HepG2 (cell line): ENCODE measurements around the gene RHBDF2. TPM values are rescaled to one million over a fixed set of nuclear protein-coding genes. Genes with fewer than 3 reads are reported as not detected.
A peak's percentile ranks its signal among the peaks of the same experiment; 100 is the strongest.

Experiments used
- ARNTL ChIP-seq: sonication (generic); formaldehyde crosslinking; IDR thresholded peaks from 2 replicates; pipeline ENCODE4 v1.4.0; 2020; ENCODE audit warnings: mild to moderate bottlenecking, missing genetic modification reagents
- FIP1L1 ChIP-seq: fragments of 200-400 bp; formaldehyde crosslinking; IDR thresholded peaks from 2 replicates; pipeline ENCODE4 v1.6.1; 2018; ENCODE audit warnings: low read depth, mild to moderate bottlenecking, low read length, moderate library complexity, borderline replicate concordance; ENCODE audit not compliant: insufficient read depth
- HDAC2 ChIP-seq: sonication (generic); formaldehyde crosslinking; IDR thresholded peaks from 2 replicates; pipeline ENCODE4 v1.4.0; 2020; ENCODE audit warnings: missing genetic modification reagents
- NR1H2 ChIP-seq: sonication (generic); formaldehyde crosslinking; IDR thresholded peaks from 2 replicates; pipeline ENCODE4 v1.8.1; 2022; ENCODE audit warnings: low read depth, missing genetic modification reagents, borderline replicate concordance
- PAWR ChIP-seq: sonication (generic); formaldehyde crosslinking; IDR thresholded peaks from 2 replicates; pipeline ENCODE4 v1.4.0; 2020; ENCODE audit warnings: missing genetic modification reagents, mild to moderate bottlenecking, borderline replicate concordance
- RAD21 ChIP-seq: fragments of 450-650 bp; formaldehyde crosslinking; IDR thresholded peaks from 2 replicates; pipeline ENCODE4 v1.5.0; 2020; ENCODE audit warnings: mild to moderate bottlenecking
- SMC3 ChIP-seq: IDR thresholded peaks from 2 replicates; pipeline ENCODE4 v1.6.1; 2011; ENCODE audit warnings: low read length, improper control_type of control experiment
- SP2 ChIP-seq: sonication (generic); formaldehyde crosslinking; IDR thresholded peaks from 2 replicates; pipeline ENCODE4 v1.5.1; 2020; ENCODE audit warnings: mild to moderate bottlenecking, missing genetic modification reagents
- TMF1 ChIP-seq: sonication (generic); formaldehyde crosslinking; IDR thresholded peaks from 2 replicates; pipeline ENCODE4 v1.8.1; 2022; ENCODE audit warnings: low read depth, missing genetic modification reagents
- XBP1 ChIP-seq: sonication (generic); formaldehyde crosslinking; IDR thresholded peaks from 2 replicates; pipeline ENCODE4 v1.5.0; 2020; ENCODE audit warnings: missing genetic modification reagents
- ZBTB42 ChIP-seq: sonication (generic); formaldehyde crosslinking; IDR thresholded peaks from 2 replicates; pipeline ENCODE4 v1.5.0; 2020; ENCODE audit warnings: mild to moderate bottlenecking, missing genetic modification reagents
- ZNF431 ChIP-seq: sonication (generic); formaldehyde crosslinking; IDR thresholded peaks from 2 replicates; pipeline ENCODE4 v1.9.0; 2022; ENCODE audit warnings: missing genetic modification reagents, low read depth, mild to moderate bottlenecking, borderline replicate concordance
- ZNF501 ChIP-seq: sonication (generic); formaldehyde crosslinking; IDR thresholded peaks from 2 replicates; pipeline ENCODE4 v1.5.1; 2020; ENCODE audit warnings: mild to moderate bottlenecking, moderate library complexity, missing genetic modification reagents
- ZNF605 ChIP-seq: sonication (generic); formaldehyde crosslinking; IDR thresholded peaks from 2 replicates; pipeline ENCODE4 v1.8.0; 2022; ENCODE audit warnings: mild to moderate bottlenecking, missing genetic modification reagents
- ZNF773 ChIP-seq: sonication (generic); formaldehyde crosslinking; IDR thresholded peaks from 2 replicates; pipeline ENCODE4 v1.4.0; 2020; ENCODE audit warnings: missing genetic modification reagents, borderline replicate concordance
- ZNF792 ChIP-seq: IDR thresholded peaks from 2 replicates; pipeline ENCODE4 v1.6.1; 2016
- polyA plus RNA-seq, 8 experiments: library from polyadenylated mRNA; depleted of rRNA in 3 of 8; stranded (reverse) in 7 of 8; unstranded in 1 of 8; fragments of >200 nt; fragmentation: Illumina TruSeq in 4 of 8; extraction: Trizol in 4 of 8; gene quantifications; 2 replicates each; pipeline versions ENCODE4 v1.2.1 to v1.2.3, GENCODE V29; 2011 to 2016; ENCODE audit warnings: low read depth in 4 of 8, missing spikeins in 1 of 8, mixed read lengths in 1 of 8; ENCODE audit not compliant: insufficient read depth in 1 of 8
- total RNA-seq, 5 experiments: library from RNA; depleted of rRNA; stranded (reverse); fragments of >200 nt; fragmentation: Illumina TruSeq; extraction: Trizol; gene quantifications; 2 replicates each; pipeline ENCODE4 v1.2.3, GENCODE V29; 2016; ENCODE audit warnings: low read depth in 1 of 5
- TF ChIP-seq, protein P1 (sequence below), 2 experiments: sonication (generic) in 1 of 2; formaldehyde crosslinking in 1 of 2; IDR thresholded peaks; 2 replicates each; pipeline versions ENCODE4 v1.4.0 to v1.6.1; 2016 to 2020; ENCODE audit warnings: borderline replicate concordance in 1 of 2, low read depth in 1 of 2, mild to moderate bottlenecking in 1 of 2, missing genetic modification reagents in 1 of 2
- TF ChIP-seq, protein P2 (sequence below): IDR thresholded peaks from 2 replicates; pipeline ENCODE4 v1.6.1; 2016; ENCODE audit warnings: mild to moderate bottlenecking, missing biosample characterization, missing genetic modification reagents
- TF ChIP-seq, protein P3 (sequence below): sonication (generic); formaldehyde crosslinking; IDR thresholded peaks from 2 replicates; pipeline ENCODE4 v1.5.0; 2020; ENCODE audit warnings: mild to moderate bottlenecking, missing genetic modification reagents
- TF ChIP-seq, protein P4 (sequence below): sonication (generic); formaldehyde crosslinking; IDR thresholded peaks from 2 replicates; pipeline ENCODE4 v1.5.0; 2020; ENCODE audit warnings: missing genetic modification reagents

Gene RHBDF2
- total and polyA plus RNA-seq, 2 of the 13 experiments (the other 11 are each of a cell fraction or from before 2014, with no cell fraction given), result 7.8 to 24.2 TPM

DNA sequence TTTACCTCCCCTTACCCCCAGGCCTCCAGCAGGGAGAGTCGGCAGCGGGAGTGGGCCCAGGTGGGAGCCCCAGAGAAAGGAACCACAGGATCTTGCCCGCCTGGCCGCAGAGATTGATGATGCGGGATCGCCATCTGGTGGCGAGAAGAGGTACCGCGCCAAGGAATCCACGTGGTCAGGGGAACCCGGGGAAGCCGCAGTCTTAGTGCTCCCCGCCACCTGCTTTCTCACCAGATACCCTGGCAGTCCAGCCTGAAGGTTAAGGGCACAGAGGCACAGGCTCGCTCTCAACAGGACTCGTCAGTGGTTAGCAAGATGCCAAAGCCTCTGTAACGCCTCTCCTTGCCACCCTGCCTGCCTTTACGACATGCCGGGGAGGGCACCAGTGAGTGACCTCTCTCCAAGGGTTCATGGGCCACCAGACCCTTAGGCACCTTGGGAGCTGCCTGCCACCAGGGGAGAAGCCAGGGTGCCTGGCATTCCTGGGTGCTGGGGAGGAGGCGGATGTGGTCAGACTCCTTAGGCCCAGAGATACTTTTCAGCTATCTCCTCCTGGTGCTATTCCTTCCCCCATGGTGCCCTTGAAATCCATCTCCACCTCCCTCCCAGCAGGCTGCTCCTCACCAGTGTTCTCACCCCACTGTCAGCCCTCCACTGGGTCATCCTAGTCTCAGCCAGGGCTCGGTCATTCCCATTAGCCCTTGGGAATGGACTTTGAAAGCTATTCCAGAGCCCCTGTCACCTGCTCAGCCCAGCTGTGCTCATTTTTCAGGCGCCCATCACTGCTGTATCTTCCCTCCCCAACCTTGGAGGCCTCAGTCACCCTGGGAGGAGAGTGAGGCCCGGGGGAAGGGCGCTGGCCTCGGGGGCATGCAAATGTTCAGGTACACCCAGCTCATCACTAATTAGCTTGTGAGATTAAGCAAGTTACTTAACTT lies 5.5 kb upstream of the RHBDF2 start (continued):
- TF ChIP-seq, protein P1, sequence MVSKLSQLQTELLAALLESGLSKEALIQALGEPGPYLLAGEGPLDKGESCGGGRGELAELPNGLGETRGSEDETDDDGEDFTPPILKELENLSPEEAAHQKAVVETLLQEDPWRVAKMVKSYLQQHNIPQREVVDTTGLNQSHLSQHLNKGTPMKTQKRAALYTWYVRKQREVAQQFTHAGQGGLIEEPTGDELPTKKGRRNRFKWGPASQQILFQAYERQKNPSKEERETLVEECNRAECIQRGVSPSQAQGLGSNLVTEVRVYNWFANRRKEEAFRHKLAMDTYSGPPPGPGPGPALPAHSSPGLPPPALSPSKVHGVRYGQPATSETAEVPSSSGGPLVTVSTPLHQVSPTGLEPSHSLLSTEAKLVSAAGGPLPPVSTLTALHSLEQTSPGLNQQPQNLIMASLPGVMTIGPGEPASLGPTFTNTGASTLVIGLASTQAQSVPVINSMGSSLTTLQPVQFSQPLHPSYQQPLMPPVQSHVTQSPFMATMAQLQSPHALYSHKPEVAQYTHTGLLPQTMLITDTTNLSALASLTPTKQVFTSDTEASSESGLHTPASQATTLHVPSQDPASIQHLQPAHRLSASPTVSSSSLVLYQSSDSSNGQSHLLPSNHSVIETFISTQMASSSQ (IDR thresholded peaks at IDR 0.05; ENCODE audit: low read depth), result no peak
- TF ChIP-seq, protein P1 (CRISPR knock-in tag; IDR thresholded peaks at IDR 0.05; ENCODE audit: borderline replicate concordance), result no peak
- TF ChIP-seq HDAC2 (CRISPR knock-in tag) (peak; percentile 64; the same call in 1 of the 2 replicates), PAWR (no peak), ZNF792 (peak; percentile 71; the same call in 1 of the 2 replicates), ARNTL (no peak; the same call in 1 of the 2 replicates), TMF1 (peak; percentile 29; the same call in 1 of the 2 replicates), SMC3 (peak; percentile 94), ZBTB42 (CRISPR knock-in tag) (no peak), ZNF605 (CRISPR knock-in tag) (peak; percentile 70; the same call in 1 of the 2 replicates), RAD21 (CRISPR knock-in tag) (peak; percentile 99), SP2 (no peak), NR1H2 (no peak), ZNF501 (CRISPR knock-in tag) (peak; percentile 52), ZNF773 (CRISPR knock-in tag) (no peak), FIP1L1 (no peak), ZNF431 (CRISPR knock-in tag) (no peak), XBP1 (CRISPR knock-in tag) (no peak)
- TF ChIP-seq, protein P2, sequence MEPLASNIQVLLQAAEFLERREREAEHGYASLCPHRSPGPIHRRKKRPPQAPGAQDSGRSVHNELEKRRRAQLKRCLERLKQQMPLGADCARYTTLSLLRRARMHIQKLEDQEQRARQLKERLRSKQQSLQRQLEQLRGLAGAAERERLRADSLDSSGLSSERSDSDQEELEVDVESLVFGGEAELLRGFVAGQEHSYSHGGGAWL (CRISPR knock-in tag), result peak; percentile 77; the same call in 1 of the 2 replicates
- TF ChIP-seq, protein P3, sequence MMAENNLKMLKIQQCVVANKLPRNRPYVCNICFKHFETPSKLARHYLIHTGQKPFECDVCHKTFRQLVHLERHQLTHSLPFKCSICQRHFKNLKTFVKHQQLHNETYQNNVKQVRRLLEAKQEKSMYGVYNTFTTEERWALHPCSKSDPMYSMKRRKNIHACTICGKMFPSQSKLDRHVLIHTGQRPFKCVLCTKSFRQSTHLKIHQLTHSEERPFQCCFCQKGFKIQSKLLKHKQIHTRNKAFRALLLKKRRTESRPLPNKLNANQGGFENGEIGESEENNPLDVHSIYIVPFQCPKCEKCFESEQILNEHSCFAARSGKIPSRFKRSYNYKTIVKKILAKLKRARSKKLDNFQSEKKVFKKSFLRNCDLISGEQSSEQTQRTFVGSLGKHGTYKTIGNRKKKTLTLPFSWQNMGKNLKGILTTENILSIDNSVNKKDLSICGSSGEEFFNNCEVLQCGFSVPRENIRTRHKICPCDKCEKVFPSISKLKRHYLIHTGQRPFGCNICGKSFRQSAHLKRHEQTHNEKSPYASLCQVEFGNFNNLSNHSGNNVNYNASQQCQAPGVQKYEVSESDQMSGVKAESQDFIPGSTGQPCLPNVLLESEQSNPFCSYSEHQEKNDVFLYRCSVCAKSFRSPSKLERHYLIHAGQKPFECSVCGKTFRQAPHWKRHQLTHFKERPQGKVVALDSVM, result no peak; the same call in 1 of the 2 replicates
- TF ChIP-seq, protein P4, sequence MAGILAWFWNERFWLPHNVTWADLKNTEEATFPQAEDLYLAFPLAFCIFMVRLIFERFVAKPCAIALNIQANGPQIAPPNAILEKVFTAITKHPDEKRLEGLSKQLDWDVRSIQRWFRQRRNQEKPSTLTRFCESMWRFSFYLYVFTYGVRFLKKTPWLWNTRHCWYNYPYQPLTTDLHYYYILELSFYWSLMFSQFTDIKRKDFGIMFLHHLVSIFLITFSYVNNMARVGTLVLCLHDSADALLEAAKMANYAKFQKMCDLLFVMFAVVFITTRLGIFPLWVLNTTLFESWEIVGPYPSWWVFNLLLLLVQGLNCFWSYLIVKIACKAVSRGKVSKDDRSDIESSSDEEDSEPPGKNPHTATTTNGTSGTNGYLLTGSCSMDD (CRISPR knock-in tag), result no peak
